Activated naive CD8-positive, alpha-beta T cell (primary cell): Measurements from ENCODE around the gene FARP1.

Experiments
- H3K27ac Mint-ChIP-seq: one replicate; pipeline ENCODE4 v1.8.0; 2021; ENCODE audit warnings: mixed read lengths
- H3K27me3 Mint-ChIP-seq: one replicate; pipeline ENCODE4 v1.8.0; 2021; ENCODE audit warnings: mixed read lengths
- H3K36me3 Mint-ChIP-seq: one replicate; pipeline ENCODE4 v1.8.0; 2021; ENCODE audit warnings: mixed read lengths
- H3K4me1 Mint-ChIP-seq: one replicate; pipeline ENCODE4 v1.8.0; 2021; ENCODE audit warnings: low read depth, mixed read lengths
- H3K4me3 Mint-ChIP-seq: one replicate; pipeline ENCODE4 v1.8.0; 2021; ENCODE audit warnings: mild to moderate bottlenecking, mixed read lengths
- H3K9me3 Mint-ChIP-seq: one replicate; pipeline ENCODE4 v1.8.0; 2021; ENCODE audit warnings: low read depth, mixed read lengths

FARP1 gene

GRCh38 chr13:98200211-98200878 lies 57.5 kb downstream of the FARP1 start:
- Mint-ChIP-seq H3K9me3 (no peaks in the 10 kb centered on the region), H3K27me3 (peaks cover 8% of the 10 kb centered on the region), H3K36me3 (no peaks in the 10 kb centered on the region), H3K4me1 (no peaks in the 10 kb centered on the region), H3K27ac (no peak overlapping the region), H3K4me3 (no peak overlapping the region)

DNA sequence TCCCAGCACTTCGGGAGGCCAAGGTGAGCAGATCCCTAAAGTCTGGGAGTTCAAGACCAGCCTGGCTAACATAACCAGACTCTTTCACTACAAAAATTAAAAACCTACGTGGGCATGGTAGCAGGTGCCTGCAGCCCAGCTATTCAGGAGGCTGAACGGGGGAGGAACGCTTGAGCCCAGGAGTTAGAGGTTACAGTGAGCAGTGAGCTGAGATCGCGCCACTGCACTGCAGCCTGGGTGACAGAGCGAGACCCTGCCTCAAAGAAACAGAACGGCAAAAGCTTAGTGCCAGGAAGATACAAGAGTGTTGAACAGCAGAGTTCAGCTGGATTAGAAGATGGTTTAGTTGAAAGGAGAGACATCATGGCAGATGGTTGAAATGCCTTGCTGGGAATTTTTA lies 58.3 kb downstream of the FARP1 start:
- H3K9me3 Mint-ChIP-seq, result peaks cover 6% of the 10 kb centered on the region
- H3K4me1 Mint-ChIP-seq, result no peaks in the 10 kb centered on the region
- H3K27me3 Mint-ChIP-seq, result peaks cover 9% of the 10 kb centered on the region
- no peak overlapping the region for H3K4me3 Mint-ChIP-seq
- H3K36me3 Mint-ChIP-seq, result no peaks in the 10 kb centered on the region
- no peak overlapping the region for H3K27ac Mint-ChIP-seq

DNA sequence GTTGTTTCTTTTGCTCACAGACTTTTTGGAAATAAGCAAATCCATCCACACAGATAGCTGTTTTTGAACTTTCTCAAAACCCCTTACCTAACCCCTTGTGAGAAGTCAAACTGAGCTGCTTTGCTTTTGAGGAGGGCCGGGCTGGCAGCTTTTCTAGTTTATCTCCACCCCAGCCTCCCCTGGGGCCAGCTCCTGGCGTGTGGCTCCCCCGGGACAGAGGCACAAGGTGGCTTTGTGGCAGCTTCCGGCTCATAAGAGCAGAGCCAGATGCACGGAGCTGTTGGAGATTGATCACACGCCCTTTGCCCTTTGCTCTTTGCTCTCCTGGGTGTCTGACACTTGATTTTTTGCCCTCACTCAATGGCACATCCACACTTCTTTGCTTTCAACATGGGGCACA lies 59.1 kb downstream of the FARP1 start:
- Mint-ChIP-seq H3K27me3 (peaks cover 12% of the 10 kb centered on the region), H3K27ac (no peak overlapping the region), H3K4me1 (no peaks in the 10 kb centered on the region), H3K4me3 (no peak overlapping the region), H3K9me3 (peaks cover 14% of the 10 kb centered on the region), H3K36me3 (no peaks in the 10 kb centered on the region)

- H3K27me3 Mint-ChIP-seq, result peaks cover 15% of the 10 kb centered on the region
- H3K4me1 Mint-ChIP-seq, result no peaks in the 10 kb centered on the region
- H3K27ac Mint-ChIP-seq, result no peak overlapping the region
- H3K4me3 Mint-ChIP-seq, result no peak overlapping the region
- no peaks in the 10 kb centered on the region for H3K36me3 Mint-ChIP-seq
- peaks cover 14% of the 10 kb centered on the region for H3K9me3 Mint-ChIP-seq
Measured at GRCh38 chr13:98203646-98204326, 60.9 kb downstream of the FARP1 start.

DNA sequence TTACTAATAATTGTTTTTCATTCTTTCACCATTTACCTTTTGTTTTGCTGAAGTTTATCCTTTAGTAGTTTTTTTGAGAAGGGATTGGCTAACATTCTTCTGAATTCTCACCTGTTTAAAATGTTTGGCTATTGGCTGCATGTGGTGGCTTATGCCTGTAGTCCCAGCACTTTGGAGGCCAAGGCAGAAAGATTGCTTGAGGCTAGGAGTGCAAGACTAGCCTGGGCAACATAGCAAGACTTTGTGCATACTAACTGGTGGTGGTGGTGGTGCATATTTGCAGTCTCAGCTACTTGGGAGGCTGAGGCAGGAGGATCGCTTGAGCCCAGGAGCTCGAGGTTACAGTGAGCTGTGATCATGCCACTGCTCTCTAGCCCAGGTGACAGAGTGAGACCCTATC lies 61.7 kb downstream of the FARP1 start:
- Mint-ChIP-seq H3K36me3 (no peaks in the 10 kb centered on the region), H3K27ac (no peak overlapping the region), H3K9me3 (peaks cover 14% of the 10 kb centered on the region), H3K4me1 (no peaks in the 10 kb centered on the region), H3K27me3 (peaks cover 15% of the 10 kb centered on the region), H3K4me3 (no peak overlapping the region)

DNA sequence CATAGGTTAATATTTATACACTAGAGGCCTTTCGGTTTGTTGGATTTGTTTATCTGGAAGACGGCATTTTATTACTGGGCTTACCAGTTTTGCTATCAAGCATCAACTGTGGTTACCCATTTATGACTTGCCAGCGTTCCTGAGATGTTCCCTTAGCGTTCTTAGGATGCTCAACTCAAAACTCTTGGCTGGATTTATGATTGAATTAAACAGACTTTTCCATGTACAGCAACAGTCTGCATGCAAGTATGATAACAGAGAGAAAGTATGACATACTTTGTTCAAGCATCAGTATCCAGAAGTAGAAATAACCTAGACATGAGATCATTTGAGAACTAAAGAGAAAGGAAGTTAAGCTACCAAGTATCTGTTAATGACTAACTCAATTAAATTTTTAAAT lies 64.1 kb downstream of the FARP1 start:
- no peak overlapping the region for H3K27ac Mint-ChIP-seq
- no peak overlapping the region for H3K4me3 Mint-ChIP-seq
- H3K9me3 Mint-ChIP-seq, result peaks cover 14% of the 10 kb centered on the region
- no peaks in the 10 kb centered on the region for H3K36me3 Mint-ChIP-seq
- no peaks in the 10 kb centered on the region for H3K4me1 Mint-ChIP-seq
- H3K27me3 Mint-ChIP-seq, result peaks cover 14% of the 10 kb centered on the region

DNA sequence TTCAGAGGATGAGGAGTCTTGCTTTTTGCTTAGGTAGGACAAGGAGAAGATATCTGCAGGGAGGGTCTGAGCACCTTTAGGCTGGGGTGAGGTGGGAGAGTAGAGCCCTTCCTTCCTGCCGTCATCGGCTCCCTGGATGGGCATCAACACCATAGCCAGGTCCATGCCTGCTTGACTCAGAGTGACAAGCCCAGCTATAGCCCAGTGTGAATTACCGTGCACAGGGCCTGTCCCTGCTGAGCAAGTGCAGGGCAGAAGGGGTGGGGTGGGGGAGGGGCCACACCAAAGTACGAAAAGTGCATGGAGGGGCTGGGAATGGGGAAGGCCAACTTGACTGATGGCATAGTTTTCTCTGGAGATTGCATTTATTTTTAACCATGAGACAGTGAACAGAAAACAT lies 64.5 kb downstream of the FARP1 start:
- Mint-ChIP-seq H3K4me1 (no peaks in the 10 kb centered on the region), H3K9me3 (peaks cover 14% of the 10 kb centered on the region), H3K36me3 (no peaks in the 10 kb centered on the region), H3K4me3 (no peak overlapping the region), H3K27me3 (peaks cover 11% of the 10 kb centered on the region), H3K27ac (no peak overlapping the region)

DNA sequence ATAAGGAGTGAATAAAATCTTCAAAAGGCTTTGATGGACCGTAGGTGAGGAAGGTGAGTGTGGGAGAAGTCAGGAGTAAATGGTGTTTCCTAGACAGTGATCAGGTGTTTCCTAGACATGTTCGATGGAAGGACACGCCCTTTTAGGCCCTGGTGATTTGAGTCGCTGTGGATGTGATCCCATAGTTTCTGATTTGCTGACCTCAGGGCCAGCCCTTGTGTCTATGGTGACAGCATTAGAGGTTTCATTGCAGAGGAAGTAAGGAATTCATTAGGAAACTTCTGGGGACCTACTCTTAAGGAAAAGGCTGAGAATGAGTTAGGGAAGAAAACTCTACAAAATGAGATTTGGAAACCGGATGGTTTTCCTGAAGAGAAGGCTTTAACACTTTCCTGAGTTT lies 65.7 kb downstream of the FARP1 start:
- Mint-ChIP-seq H3K27me3 (peaks cover 8% of the 10 kb centered on the region), H3K27ac (no peak overlapping the region), H3K36me3 (no peaks in the 10 kb centered on the region), H3K4me1 (no peaks in the 10 kb centered on the region), H3K9me3 (peaks cover 14% of the 10 kb centered on the region), H3K4me3 (no peak overlapping the region)

- no peaks in the 10 kb centered on the region for H3K36me3 Mint-ChIP-seq
- no peak overlapping the region for H3K4me3 Mint-ChIP-seq
- H3K27me3 Mint-ChIP-seq, result peaks cover 7% of the 10 kb centered on the region
- no peaks in the 10 kb centered on the region for H3K4me1 Mint-ChIP-seq
- H3K27ac Mint-ChIP-seq, result no peak overlapping the region
- H3K9me3 Mint-ChIP-seq, result no peaks in the 10 kb centered on the region
Measured at GRCh38 chr13:98212763-98213162, 69.9 kb downstream of the FARP1 start.

DNA sequence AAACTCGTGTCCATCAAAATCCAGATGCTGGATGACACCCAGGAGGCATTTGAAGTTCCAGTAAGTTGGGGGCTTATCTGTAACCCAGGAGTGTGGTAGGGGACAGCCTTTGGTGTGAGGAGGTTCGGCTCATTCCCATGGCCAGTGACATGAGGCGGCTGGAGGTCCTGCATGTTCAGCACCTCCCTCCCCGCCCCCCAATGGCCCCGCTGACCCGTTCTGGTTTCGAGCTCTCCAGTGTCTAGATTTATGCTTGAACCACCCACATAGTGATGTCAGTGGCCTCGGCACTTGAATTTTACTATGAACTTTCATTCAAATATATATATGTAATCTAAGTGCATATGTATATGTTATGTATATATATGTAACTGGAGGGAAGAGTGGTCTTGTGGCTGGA lies 70.5 kb downstream of the FARP1 start:
- no peak overlapping the region for H3K27ac Mint-ChIP-seq
- H3K4me3 Mint-ChIP-seq, result no peak overlapping the region
- H3K36me3 Mint-ChIP-seq, result no peaks in the 10 kb centered on the region
- H3K4me1 Mint-ChIP-seq, result no peaks in the 10 kb centered on the region
- H3K27me3 Mint-ChIP-seq, result peaks cover 4% of the 10 kb centered on the region
- H3K9me3 Mint-ChIP-seq, result no peaks in the 10 kb centered on the region

DNA sequence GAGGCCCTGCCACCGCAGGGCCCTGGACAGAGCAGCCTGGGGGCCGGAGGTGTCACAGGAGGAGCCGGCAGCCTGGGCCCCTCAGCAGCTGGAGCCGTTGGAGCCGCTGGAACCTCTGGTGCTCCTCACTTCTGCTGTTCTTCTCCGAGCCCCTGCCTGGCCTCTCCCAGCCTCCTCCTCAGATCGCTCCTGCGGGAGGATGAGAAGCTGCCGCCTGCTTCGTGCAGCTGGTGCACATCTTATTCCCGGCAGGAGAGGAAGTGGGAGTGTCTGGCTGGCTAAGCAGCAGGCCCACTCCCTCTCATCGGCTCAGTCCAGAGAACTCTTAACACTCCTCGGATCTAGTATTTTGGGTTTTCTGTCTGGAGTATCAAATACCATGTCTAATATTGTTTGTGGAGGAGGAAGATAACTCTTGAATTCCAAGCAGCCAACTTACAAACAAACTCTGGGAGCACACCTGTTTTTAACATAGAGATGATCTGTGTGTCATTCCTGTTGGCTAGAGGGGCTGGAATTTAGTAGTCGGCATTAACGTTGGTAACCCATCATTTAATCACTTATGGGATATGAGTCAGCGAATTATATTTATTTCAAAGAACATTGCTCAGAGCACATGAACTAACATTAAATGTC lies 71.2 kb downstream of the FARP1 start:
- peaks cover 4% of the 10 kb centered on the region for H3K27me3 Mint-ChIP-seq
- H3K27ac Mint-ChIP-seq, result no peak overlapping the region
- no peaks in the 10 kb centered on the region for H3K9me3 Mint-ChIP-seq
- H3K36me3 Mint-ChIP-seq, result no peaks in the 10 kb centered on the region
- H3K4me1 Mint-ChIP-seq, result no peaks in the 10 kb centered on the region
- H3K4me3 Mint-ChIP-seq, result no peak overlapping the region

- Mint-ChIP-seq H3K9me3 (no peaks in the 10 kb centered on the region), H3K36me3 (no peaks in the 10 kb centered on the region), H3K27ac (no peak overlapping the region), H3K4me1 (no peaks in the 10 kb centered on the region), H3K27me3 (peaks cover 4% of the 10 kb centered on the region), H3K4me3 (no peak overlapping the region)
Measured at GRCh38 chr13:98214707-98215106, 71.8 kb downstream of the FARP1 start.

GRCh38 chr13:98215508-98215907 lies 72.6 kb downstream of the FARP1 start:
- Mint-ChIP-seq H3K4me3 (no peak overlapping the region), H3K9me3 (no peaks in the 10 kb centered on the region)

DNA sequence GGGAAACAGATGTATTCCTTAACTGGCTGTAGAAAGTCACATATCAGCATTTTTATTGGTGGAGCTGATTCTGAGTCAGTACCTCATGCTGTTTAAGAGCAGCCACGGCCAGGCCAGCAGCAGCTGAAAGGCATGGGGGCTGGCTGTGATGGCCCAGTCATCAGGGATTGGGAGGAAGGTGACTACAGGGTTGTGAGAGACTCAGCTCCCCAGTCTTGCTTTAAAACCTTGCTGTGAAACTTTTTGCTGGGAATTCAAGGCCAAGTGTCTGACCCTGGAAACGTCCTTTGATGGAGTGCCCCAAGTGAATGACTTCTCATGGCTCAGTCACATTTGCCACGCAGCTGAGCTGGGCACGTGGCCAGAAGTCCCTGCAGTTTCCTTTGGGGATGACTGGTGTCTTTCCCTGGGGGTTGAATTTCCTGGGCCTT lies 73.3 kb downstream of the FARP1 start:
- Mint-ChIP-seq H3K4me1 (no peaks in the 10 kb centered on the region), H3K27ac (no peak overlapping the region), H3K27me3 (peaks cover 4% of the 10 kb centered on the region), H3K36me3 (no peaks in the 10 kb centered on the region), H3K4me3 (no peak overlapping the region), H3K9me3 (no peaks in the 10 kb centered on the region)

More at GRCh38 chr13:98215508-98215907, 72.6 kb downstream of the FARP1 start:
- Mint-ChIP-seq H3K27me3 (peaks cover 4% of the 10 kb centered on the region), H3K27ac (no peak overlapping the region), H3K4me1 (no peaks in the 10 kb centered on the region), H3K36me3 (no peaks in the 10 kb centered on the region)

DNA sequence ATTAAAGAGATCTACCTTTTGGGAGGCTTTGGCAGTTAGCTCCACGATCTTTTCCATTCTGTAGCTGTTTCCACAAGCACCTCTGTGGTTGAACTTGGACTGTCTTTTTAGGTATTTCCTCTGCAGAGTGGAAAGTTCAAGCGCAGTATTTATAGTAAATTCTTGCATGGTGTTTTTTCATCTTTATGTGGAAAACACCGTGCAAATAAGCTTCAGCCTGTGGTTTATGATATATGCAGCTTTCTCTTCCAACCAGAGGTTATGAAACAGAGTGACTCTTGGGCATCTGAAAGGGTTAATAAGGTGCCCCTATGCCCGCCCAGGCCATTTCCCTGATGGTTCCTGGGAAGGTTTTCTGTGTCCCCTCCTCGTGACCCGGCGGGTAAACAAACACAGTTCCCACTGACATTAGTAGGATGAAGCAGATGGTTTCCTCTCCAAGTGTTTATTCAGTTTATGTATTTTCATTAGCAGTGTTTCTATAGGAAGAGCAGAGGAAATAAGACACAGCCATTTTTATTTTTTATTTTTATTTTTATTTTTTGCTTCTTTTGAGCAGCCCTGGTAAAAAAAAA lies 73.9 kb downstream of the FARP1 start:
- H3K4me3 Mint-ChIP-seq, result no peak overlapping the region
- H3K36me3 Mint-ChIP-seq, result no peaks in the 10 kb centered on the region
- H3K9me3 Mint-ChIP-seq, result no peaks in the 10 kb centered on the region
- H3K27ac Mint-ChIP-seq, result no peak overlapping the region
- peaks cover 3% of the 10 kb centered on the region for H3K27me3 Mint-ChIP-seq
- no peaks in the 10 kb centered on the region for H3K4me1 Mint-ChIP-seq
